D721Med (cell line): Measurements from ENCODE around the gene SHLD1.
"Not testable (repeated sequence)": the region's sequence is repeated elsewhere in the genome, so short reads cannot be mapped to it uniquely, and the experiment has no call there.

Experiments
- DNase-seq: peaks from one replicate; pipeline ENCODE4 v3.0.0; 2011; ENCODE audit warnings: low spot score; ENCODE audit not compliant: insufficient read length
- FAIRE-seq: peaks from 2 replicates; lab custom pipeline; 2011; peaks lifted over from hg19 to GRCh38; lab: Jason Lieb, UNC
- TF ChIP-seq, protein P1 (sequence below): IDR thresholded peaks from 2 replicates; pipeline ENCODE4 v1.5.1; 2012; ENCODE audit warnings: mild to moderate bottlenecking, control low read depth; ENCODE audit not compliant: insufficient read depth; ENCODE audit errors: missing control alignments

SHLD1 gene

DNA sequence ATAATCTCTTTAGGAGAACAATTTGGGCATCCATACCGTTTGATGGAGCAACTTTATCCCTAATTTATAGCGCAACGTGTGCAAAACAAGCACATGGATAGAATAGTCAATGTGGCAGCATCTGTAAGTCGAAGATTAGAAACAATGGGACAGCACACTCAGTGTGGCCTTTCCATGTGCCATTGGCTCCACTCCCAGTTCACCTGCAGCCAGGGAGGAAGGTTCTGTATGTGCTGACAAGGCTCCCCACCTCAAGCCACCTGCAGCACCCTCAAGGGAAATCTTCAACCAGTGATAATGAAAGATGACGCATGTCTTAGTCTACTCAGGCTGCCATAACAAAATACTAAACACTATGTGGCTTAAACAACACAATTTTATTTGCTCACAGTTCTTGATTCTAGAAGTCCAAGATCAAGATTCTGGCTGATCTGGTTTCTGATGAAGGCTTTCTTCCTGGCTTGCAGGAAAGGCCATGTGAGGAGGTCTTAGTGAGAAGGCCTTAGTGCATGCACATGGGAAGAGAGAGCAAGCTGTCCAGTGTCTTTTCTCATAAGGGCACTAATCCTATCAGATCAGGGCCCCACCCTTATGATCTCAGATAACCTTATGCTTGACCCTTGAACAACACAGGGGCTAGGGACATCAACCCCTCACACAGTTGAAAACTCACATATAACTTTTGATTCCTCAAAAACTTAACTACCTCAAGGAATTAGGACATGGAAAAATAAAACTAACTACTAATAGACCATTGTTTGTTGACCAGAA lies 34.9 kb upstream of the SHLD1 start:
- TF ChIP-seq, protein P1, sequence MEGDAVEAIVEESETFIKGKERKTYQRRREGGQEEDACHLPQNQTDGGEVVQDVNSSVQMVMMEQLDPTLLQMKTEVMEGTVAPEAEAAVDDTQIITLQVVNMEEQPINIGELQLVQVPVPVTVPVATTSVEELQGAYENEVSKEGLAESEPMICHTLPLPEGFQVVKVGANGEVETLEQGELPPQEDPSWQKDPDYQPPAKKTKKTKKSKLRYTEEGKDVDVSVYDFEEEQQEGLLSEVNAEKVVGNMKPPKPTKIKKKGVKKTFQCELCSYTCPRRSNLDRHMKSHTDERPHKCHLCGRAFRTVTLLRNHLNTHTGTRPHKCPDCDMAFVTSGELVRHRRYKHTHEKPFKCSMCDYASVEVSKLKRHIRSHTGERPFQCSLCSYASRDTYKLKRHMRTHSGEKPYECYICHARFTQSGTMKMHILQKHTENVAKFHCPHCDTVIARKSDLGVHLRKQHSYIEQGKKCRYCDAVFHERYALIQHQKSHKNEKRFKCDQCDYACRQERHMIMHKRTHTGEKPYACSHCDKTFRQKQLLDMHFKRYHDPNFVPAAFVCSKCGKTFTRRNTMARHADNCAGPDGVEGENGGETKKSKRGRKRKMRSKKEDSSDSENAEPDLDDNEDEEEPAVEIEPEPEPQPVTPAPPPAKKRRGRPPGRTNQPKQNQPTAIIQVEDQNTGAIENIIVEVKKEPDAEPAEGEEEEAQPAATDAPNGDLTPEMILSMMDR, result no peak
- no peak for FAIRE-seq
- DNase-seq, result no peak

DNA sequence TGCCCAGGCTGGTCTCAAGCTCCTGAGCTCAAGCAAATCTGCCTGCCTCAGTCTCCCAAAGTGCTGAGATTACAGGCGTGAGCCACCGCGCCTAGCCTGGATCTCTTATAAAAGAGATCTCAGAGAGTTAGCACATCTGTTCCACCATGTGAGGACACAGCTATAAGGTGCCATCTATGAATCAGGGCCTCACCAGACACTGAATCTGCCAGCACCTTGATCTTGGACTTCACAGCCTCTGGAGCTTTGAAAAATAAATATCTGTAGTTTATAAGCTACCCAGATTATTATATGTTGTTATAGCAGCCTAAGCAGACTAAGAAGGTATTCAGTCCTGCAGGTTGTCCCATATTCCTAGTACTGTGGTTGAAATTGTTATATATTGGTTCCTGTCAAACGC lies 33.2 kb upstream of the SHLD1 start:
- TF ChIP-seq, protein P1, result no peak
- FAIRE-seq, result no peak
- DNase-seq, result no peak

DNA sequence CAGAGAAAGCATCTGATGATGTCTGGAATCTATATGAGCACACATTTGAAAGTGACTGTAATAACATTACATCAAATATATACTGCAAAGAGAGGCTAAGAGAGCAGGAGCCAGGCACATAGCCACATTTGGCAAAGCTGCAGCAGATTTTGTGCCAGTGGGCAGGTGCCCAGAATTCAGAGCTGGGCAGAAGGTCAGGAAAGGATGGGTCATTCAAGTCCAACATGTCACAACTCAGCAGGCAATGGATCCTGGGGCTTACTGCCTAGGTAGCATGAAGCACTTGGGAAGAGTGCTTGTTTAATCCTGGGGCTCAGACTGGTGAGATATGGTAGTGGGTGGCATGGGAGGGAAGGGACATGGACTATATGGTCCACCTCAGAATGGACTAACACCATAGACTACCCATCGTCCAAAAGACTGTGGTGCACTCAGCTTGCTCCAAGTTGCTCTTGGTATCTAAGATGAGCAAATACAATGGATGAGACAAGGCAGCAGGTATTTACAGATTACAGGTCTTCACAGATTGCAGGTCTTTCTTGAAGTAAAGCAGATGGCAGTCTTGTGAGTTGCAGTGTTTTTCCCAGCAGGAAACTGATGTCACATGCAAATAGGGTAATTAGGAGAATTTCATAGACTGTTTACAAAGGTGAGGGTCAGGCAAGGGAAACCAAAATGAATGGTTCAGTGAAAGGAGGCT lies 31.2 kb upstream of the SHLD1 start:
- TF ChIP-seq, protein P1, result no peak
- DNase-seq (no peak), FAIRE-seq (no peak)

DNA sequence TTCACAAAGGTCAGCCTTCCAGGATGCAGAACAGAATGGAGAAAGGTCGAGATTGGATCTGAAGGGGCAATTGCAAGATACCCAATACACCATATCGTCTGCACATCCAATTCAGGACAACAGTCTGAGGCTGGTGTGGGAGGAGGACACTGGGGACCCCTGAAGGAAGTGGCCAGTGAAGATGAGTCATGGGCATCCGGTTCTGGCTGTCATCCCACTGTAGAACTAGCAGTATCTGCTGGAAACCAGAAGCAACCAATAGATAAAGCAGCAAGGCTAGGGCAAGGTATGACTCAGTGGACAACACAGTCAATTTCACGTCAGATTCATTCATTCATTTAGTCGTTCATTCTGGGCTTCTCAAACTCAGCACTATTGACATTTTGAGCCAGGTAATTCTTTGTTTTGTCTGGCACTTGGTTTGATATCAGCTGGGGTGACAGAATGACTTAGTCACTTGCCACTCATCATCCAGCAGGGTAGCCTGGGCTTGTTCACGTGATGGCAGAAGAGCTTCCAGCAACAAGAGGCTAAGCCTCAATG lies 30.3 kb upstream of the SHLD1 start:
- DNase-seq (no peak), FAIRE-seq (no peak)
- TF ChIP-seq, protein P1, result no peak

DNA sequence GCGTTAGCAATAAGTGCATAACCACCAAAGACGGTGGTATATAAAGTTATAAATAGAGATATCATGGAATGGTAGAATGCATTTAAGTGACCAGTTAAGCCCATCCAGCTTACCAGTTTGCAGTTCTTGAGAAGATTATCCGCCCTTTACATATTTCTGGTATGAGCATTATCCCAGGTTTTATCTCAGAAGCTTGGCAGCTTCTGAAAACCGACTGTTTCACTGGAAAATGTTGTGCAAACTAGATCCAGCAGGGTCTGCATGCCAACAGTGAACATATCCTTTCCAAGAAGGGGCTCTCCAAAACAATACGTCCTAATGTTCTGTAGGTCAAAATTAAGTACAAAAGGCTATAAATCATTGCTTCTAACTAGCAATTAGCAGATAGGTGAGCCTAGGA lies 29.5 kb upstream of the SHLD1 start:
- no peak for FAIRE-seq
- no peak for DNase-seq
- TF ChIP-seq, protein P1, result no peak

- FAIRE-seq, DNase-seq: not testable (repeated sequence)
Measured at GRCh38 chr20:5721356-5721755, 28.8 kb upstream of the SHLD1 start.

DNA sequence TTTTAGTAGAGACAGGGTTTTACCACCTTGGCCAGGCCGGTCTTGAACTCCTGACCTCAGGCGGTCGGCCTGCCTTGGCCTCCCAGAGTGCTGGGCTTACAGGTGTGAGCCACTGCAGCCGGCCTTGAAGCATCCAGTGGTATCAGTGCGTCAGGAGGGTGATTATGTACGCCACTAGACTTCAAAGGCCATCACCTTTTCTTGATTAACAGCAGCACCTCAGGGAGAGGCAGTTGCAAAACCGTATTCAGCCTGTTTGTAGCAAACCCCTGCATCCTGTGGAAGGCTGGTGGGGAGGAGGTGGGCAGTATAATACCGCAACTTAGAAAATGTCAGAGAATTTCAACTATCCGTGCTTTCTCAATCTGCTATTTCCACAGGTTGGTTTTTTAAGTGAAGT lies 27.3 kb upstream of the SHLD1 start:
- TF ChIP-seq, protein P1, result no peak
- DNase-seq (no peak), FAIRE-seq (no peak)

DNA sequence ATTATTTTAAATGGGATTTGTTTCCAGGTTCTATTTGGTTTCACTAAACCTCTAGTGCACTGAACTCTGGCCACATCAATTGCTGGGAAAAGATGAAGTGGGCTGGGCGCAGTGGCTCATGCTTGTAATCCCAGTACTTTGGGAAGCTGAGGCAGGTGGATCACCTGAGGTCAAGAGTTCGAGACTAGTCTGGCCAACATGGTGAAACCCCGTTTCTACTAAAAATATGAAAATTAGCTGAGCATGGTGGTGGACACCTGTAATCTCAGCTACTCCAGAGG lies 25.1 kb upstream of the SHLD1 start:
- not testable (repeated sequence) for DNase-seq, FAIRE-seq
